ENCODE results near the gene NKIRAS1. TPM values are rescaled to one million over a fixed set of nuclear protein-coding genes. Genes with fewer than 3 reads are reported as not detected.

NKIRAS1 gene
- total RNA-seq, 1 donor: 11.9 TPM

- no peak for DNase-seq (ENCODE audit: insufficient read length, low spot score, missing footprints)
- H3K4me1 ChIP-seq (ENCODE audit: insufficient read depth, low read length): peaks cover 3% of the 10 kb centered on the region
These were observed 24.0 kb upstream of the NKIRAS1 start for GRCh38 chr3:23940775-23941174.

GRCh38 chr3:23938688-23939087 lies 21.9 kb upstream of the NKIRAS1 start:
- DNase-seq (ENCODE audit: insufficient read length, low spot score, missing footprints): no peak
- Histone ChIP-seq H3K36me3 (ENCODE audit: insufficient read depth, low read length) (no peaks in the 10 kb centered on the region), H4K20me1 (ENCODE audit: insufficient read depth, low read length) (no peaks in the 10 kb centered on the region), H3K27me3 (ENCODE audit: insufficient read depth, low read length) (peaks cover 7% of the 10 kb centered on the region), H3K27ac (ENCODE audit: low read depth, low read length) (no peak overlapping the region), H3K4me3 (ENCODE audit: insufficient read depth, low read length) (no peak overlapping the region), H3K4me1 (ENCODE audit: insufficient read depth, low read length) (no peaks in the 10 kb centered on the region), H3K9me3 (ENCODE audit: low read depth, low read length) (no peaks in the 10 kb centered on the region), H2AFZ (ENCODE audit: low read length) (no peak overlapping the region), H3K4me2 (ENCODE audit: insufficient read depth, low read length) (no peak overlapping the region), H3K79me2 (ENCODE audit: insufficient read depth, low read length) (no peaks in the 10 kb centered on the region)
- TF ChIP-seq CTCF (IDR thresholded peaks at IDR 0.05; ENCODE audit: extremely low read depth, low read depth, low read length): no peak

More at GRCh38 chr3:23940775-23941174, 24.0 kb upstream of the NKIRAS1 start:
- H2AFZ ChIP-seq (ENCODE audit: low read length): no peak overlapping the region
- H3K27me3 ChIP-seq (ENCODE audit: insufficient read depth, low read length): peaks cover 12% of the 10 kb centered on the region
- no peaks in the 10 kb centered on the region for H3K79me2 ChIP-seq (ENCODE audit: insufficient read depth, low read length)
- no peak for TF ChIP-seq CTCF (IDR thresholded peaks at IDR 0.05; ENCODE audit: extremely low read depth, low read depth, low read length)
- no peak overlapping the region for H3K4me2 ChIP-seq (ENCODE audit: insufficient read depth, low read length)
- H3K4me3 ChIP-seq (ENCODE audit: insufficient read depth, low read length): no peak overlapping the region
- no peaks in the 10 kb centered on the region for H4K20me1 ChIP-seq (ENCODE audit: insufficient read depth, low read length)
- no peaks in the 10 kb centered on the region for H3K36me3 ChIP-seq (ENCODE audit: insufficient read depth, low read length)
- H3K27ac ChIP-seq (ENCODE audit: low read depth, low read length): no peak overlapping the region
- no peaks in the 10 kb centered on the region for H3K9me3 ChIP-seq (ENCODE audit: low read depth, low read length)

- Histone ChIP-seq H3K9me3 (ENCODE audit: low read depth, low read length) (no peaks in the 10 kb centered on the region), H4K20me1 (ENCODE audit: insufficient read depth, low read length) (no peaks in the 10 kb centered on the region), H3K4me3 (ENCODE audit: insufficient read depth, low read length) (no peak overlapping the region), H3K27me3 (ENCODE audit: insufficient read depth, low read length) (peaks cover 4% of the 10 kb centered on the region), H3K4me2 (ENCODE audit: insufficient read depth, low read length) (no peak overlapping the region), H3K79me2 (ENCODE audit: insufficient read depth, low read length) (no peaks in the 10 kb centered on the region), H3K27ac (ENCODE audit: low read depth, low read length) (no peak overlapping the region), H3K4me1 (ENCODE audit: insufficient read depth, low read length) (no peaks in the 10 kb centered on the region), H3K36me3 (ENCODE audit: insufficient read depth, low read length) (no peaks in the 10 kb centered on the region), H2AFZ (ENCODE audit: low read length) (no peak overlapping the region)
- TF ChIP-seq CTCF (IDR thresholded peaks at IDR 0.05; ENCODE audit: extremely low read depth, low read depth, low read length): no peak
- DNase-seq (ENCODE audit: insufficient read length, low spot score, missing footprints): no peak
These were observed 20.5 kb upstream of the NKIRAS1 start for GRCh38 chr3:23937296-23937695.

- no peak overlapping the region for H2AFZ ChIP-seq (ENCODE audit: low read length)
- H3K9me3 ChIP-seq (ENCODE audit: low read depth, low read length): no peaks in the 10 kb centered on the region
- no peak for TF ChIP-seq CTCF (IDR thresholded peaks at IDR 0.05; ENCODE audit: extremely low read depth, low read depth, low read length)
- H3K36me3 ChIP-seq (ENCODE audit: insufficient read depth, low read length): no peaks in the 10 kb centered on the region
- no peaks in the 10 kb centered on the region for H4K20me1 ChIP-seq (ENCODE audit: insufficient read depth, low read length)
- no peak overlapping the region for H3K27ac ChIP-seq (ENCODE audit: low read depth, low read length)
- no peaks in the 10 kb centered on the region for H3K79me2 ChIP-seq (ENCODE audit: insufficient read depth, low read length)
- H3K4me3 ChIP-seq (ENCODE audit: insufficient read depth, low read length): no peak overlapping the region
- no peaks in the 10 kb centered on the region for H3K4me1 ChIP-seq (ENCODE audit: insufficient read depth, low read length)
- H3K4me2 ChIP-seq (ENCODE audit: insufficient read depth, low read length): no peak overlapping the region
- H3K27me3 ChIP-seq (ENCODE audit: insufficient read depth, low read length): peaks cover 4% of the 10 kb centered on the region
- no peak for DNase-seq (ENCODE audit: insufficient read length, low spot score, missing footprints)
These were observed 17.5 kb upstream of the NKIRAS1 start for GRCh38 chr3:23934253-23934652.

Data from osteoblast (primary cell).